T-helper 1 cell (primary cell): ENCODE measurements around the gene INHA.

Source experiments
- DNase-seq, 5 donors: peaks; one replicate each; pipeline ENCODE4 v3.0.0-alpha.2; 2012 to 2020

INHA gene

GRCh38 chr2:219613461-219614070, 41.5 kb downstream of the INHA start:
- no peak for DNase-seq

DNA sequence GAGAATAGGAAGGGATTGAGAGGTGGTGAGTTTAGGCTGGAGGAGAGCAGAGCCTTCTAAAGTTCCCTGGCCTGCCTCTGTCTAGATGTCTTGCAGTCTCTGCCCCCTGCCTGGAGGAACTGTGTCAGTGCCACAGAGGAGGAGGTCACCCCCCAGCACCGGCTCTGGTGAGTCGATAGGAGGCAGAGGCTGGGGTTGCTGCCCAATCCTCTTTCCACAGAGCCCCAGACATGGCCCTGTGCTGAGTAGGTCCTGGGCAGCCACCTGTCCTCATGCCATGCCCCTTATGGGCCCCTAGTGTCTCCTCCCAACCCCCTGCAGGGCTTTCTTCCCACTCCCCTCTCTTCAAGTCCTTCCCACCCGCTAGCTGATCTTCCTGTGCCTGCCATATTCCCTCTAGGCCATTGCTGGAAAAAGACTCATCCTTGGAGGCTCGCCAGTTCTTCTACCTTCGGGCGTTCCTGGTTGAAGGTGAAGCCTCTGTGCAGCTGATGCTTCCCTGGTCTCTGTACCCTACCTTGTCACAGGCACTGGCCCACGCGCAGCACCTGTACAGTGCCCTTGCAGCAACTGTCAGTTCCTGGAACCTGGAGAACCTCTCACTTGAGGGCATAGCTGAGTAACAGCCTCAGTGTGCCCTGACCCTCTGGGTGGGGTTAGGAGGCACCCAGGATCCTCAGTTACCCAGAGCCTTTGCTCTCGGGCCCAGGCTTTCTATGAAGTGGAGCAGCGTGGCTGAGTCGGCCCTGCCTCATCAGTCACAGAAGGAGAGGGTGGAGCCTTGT, 42.2 kb downstream of the INHA start:
- DNase-seq: no peak

DNA sequence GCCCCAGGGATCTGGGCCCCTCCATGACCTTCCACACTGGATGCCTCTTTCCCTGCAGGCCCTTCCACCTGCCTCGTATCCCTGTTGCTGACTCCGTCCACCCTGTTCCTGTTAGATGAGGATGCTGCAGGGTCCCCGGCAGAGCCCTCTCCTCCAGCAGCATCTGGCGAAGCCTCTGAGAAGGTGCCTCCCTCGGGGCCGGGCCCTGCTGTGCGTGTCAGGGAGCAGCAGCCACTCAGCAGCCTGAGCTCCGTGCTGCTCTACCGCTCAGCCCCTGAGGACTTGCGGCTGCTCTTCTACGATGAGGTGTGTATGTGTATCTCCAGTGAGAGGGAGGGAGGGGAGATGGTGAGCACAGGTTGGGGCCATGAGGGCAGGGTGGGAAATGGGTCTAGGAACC, 42.9 kb downstream of the INHA start:
- no peak for DNase-seq

GRCh38 chr2:219615894-219616293, 43.8 kb downstream of the INHA start:
- no peak for DNase-seq

GRCh38 chr2:219616550-219616949, 44.4 kb downstream of the INHA start:
- no peak for DNase-seq

- no peak for DNase-seq
Observed at GRCh38 chr2:219618733-219619122, 46.6 kb downstream of the INHA start.

DNA sequence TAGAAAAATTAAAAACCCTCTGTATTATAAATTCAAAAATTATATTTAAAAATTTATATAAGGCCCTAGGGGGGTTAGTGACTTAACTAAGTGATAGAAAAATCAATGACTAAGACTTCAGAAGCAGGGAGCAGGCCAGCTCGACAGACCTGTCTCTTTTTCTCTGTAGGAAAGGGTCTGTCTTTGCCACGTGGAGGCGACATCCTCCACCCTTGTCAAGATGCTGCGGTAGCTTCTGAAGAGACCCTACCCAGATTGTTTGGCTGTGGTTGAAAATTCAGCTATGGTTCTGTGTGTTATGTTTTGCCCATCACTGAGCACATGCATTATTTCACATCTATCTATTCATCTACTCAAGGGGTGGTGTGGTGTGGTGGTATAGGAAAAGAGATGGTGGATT, 47.1 kb downstream of the INHA start:
- no peak for DNase-seq

- no peak for DNase-seq
Observed at GRCh38 chr2:219620546-219620945, 48.4 kb downstream of the INHA start.

DNA sequence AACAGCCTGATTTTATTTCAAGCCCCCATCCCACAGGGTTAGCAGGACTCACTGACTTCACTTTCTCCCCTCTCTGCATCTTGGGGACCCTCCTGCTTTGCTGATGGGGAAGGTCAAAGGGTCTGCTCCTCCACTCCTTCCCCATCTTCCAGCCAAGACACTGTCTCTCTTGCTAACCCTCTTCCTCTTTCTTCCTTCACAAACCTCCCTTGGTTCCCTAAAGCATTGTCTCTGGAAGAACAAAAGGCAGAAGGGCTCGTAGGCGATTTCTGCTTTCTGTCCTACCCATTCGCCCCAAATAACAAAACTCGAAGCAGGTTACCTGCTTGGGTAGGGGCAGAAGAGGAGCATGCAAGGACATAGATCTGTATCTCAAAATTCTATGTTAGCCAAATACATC, 49.8 kb downstream of the INHA start:
- no peak for DNase-seq

GRCh38 chr2:219622472-219622871, 50.4 kb downstream of the INHA start:
- DNase-seq: no peak

DNA sequence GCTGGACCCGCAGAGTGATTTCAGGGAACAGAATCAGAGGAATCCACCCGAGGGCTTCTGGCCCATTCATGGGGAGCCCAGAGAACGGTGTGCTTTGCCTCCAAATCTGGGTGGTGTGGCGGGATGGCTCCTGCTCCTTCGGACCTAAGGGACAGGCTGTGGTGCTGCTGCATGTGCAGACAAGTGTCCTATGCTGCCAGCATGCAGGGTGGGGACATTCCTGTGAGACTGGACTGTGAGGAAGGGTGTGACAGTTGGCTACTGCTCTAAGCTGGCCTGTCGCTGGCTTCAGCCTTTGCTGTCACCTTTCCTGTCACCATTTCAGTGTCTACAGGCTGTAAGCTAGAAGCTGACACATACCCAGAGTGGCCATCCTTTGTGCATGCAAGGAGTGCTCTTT, 52.5 kb downstream of the INHA start:
- no peak for DNase-seq

DNA sequence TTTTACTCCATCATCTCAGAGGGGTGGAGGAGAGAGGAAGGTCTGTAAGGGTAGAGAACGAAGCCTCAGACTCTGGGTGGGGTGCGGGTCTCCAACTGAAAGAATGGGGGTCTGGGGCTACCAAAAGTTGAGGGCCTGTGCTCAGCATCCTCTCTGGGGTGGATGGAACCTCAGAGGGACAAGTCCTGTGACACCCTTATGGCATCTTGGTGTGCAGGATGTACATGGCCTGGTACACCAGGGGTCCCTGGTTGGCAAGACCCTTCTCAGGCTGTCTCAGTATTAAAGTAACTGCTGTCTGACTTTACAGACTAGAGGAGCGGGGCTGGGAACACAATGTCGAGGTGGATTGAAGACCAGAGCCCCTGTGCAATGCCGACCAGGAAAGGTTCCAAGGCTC, 53.1 kb downstream of the INHA start:
- DNase-seq: no peak
